ENCODE measurements around the gene RIGI.
"Not testable (repeated sequence)": the region's sequence is repeated elsewhere in the genome, so short reads cannot be mapped to it uniquely, and the experiment has no call there.

Gene RIGI

DNA sequence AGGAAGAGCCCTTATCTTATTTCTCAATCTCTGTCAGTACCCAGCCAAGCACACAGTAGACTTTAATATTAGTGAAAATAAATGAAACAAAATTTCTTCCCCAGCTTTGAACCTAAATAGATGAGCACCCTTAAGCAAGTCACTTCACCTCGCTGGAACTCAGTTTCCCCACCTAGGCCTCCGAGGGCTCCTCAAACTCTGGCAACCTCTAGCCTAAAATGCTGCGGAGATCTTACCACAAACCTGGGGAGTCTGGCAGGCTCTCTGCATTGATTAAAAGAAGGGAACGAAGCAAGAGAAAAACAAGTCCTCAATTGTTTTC lies 326 bp downstream of the RIGI start:
- no peak for DNase-seq

DNA sequence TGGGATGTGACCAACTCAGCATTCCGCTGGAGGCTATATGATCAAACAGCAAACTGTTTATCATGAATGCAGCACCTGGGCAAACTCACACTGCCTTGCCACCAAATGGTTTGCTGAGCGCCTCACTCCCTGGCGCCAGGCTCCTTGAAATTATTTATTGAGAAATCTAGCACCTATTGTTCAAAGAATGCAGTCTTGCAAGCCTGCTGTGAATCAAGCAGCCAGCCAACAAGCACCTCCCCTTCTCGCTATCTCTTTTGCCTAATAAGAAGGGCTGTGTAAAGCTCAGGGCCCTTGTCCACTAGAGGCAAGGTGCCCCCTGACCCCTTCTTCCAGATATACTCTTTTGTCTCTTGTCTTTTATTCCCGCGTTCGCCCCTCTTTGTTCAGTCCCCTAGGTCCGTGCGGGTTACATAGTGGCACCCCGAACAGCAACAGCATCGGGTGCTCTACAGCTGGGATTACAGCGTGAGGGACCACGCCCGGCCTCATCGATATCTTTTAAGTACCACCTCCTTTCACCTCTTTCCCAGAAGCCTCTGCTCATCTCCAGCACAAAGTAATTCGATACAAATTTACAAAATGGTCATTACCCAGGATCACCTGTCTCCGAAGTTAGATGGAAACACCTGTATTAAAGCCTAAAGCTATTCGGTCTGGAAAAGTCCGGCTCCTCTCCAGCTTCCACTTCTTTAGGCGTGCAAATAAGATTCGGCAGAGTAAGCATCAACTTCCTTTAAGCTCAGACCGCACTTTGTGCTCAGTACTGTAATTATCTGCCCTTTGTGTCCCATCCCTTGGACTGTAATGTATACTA lies 896 bp downstream of the RIGI start:
- DNase-seq = peak; percentile 60

DNA sequence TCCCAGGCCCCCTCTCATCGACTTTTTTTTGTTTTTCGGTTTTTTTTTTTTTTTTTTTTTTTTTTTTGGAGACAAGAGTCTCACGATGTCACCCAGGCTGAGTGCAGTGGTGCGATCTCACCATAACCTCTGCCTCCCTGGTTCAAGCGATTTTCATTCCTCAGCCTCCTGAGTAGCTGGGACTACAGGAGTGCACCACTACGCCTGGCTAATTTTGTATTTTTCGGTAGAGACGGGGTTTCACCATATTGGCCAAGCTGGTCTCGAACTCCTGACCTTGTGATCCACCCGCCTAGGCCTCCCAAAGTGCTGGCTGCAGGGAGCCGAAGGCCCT lies 1.5 kb downstream of the RIGI start:
- DNase-seq = not testable (repeated sequence)

DNA sequence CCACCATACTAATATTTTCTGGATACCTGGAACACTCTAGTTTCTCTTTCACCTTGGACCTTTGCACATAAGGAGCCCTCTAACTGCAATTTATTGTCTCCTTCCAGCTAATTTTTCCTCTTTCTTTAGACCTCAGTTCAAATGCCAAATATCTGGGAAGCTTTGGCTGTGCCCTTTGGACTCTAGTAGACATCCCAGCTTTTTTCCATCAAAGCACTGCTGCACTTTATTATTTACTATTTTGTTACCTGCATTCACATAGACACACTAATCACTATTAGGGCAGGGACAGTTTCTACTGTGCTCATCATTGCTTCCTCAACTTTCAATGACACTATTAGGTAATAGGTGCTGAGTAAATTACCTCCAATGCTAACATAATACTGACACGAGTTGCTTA lies 2.1 kb downstream of the RIGI start:
- DNase-seq = no peak

DNA sequence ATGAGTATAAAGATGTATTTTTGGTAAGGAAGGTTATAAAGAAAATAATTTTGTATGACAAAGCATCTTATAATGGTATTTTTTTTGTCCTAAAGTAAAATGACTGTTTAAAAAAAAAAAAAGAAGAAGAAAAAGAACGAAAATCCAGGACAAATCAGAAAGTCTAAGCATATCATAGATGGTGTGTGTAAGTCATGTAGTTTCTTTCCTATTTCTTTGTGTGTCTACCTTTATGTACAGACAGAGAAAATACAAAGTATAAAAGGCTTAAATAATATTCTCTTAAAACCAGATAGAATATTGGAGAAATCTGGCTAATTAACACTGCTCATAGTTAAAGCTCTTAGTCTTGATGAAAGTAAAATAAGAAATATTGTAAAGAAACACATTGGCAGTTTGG lies 7.7 kb downstream of the RIGI start:
- no peak for DNase-seq

DNA sequence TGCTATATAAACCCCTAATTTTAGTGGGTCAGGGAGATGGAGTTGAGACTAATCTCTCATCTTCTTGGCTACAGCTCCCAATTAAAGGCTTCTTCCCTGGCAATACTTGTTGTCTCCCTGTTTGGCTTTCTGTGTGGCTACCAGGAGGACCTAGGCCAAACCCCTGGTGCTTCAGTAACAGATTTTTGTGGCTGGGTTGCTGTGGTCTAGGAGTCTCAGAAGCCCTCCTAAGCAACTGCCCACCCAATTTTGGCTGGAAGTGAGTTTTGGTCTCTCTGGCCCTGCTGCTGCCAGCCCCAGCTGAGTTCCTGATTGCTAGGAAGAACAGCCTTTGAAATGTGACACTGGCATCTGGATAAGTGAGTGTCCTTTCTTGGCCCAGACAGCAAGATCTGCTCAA lies 9.8 kb downstream of the RIGI start:
- no peak for DNase-seq

DNA sequence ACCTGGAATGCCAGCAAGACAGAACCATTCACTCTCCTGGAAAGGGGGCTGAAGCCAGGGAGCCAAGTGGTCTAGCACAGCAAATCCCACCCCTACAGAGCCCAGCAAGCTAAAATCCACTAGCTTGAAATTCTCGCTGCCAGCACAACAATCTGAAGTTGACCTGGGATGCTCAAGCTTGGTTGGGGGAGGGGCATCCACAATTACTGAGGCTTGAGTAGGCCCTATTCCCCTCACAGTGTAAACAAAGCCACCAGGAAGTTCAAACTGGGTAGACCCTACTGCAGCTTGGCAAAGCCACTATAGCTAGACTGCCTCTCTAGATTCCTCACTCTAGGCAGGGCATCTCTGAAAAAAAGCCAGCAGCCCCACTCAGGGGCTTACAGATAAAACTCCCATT lies 17.3 kb downstream of the RIGI start:
- peak; percentile 27 for DNase-seq

DNA sequence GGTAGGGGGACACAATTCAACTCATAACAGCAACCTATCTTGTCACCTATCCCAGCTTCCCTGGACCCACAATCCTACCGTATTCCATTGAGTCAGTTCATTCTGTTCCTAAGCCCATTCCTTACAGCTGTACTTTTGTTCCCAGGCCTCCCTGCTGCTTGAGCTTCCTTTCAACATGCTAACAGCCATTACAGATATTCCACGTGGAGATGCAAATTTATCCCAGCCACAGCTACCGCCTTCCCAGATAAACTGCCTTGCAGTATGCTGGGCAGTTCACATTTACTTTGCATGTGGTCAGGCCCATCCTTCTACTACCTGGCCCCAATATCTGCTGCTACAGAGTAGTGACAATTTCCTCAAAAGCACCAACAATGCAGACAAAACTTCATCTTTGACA lies 23.0 kb downstream of the RIGI start:
- DNase-seq = no peak

DNA sequence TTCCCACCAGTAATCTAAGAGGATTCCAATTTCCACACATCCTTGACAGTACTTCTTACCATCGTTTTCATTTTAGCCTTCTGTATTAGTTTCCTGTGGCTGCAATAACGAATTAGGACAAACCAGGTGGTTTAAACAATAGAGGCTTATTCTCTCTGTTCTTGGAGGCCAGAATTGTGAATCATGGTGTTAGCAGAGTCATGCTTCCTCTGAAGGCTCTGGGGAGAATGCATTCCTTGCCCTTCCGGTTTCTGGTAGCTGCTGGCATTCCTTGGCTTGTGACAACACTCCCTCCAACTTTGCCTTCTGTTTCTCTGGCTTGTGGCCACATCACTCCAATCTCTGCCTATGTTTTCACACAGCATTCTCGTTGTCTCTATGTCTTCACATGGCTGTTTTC lies 23.5 kb downstream of the RIGI start:
- no peak for DNase-seq

DNA sequence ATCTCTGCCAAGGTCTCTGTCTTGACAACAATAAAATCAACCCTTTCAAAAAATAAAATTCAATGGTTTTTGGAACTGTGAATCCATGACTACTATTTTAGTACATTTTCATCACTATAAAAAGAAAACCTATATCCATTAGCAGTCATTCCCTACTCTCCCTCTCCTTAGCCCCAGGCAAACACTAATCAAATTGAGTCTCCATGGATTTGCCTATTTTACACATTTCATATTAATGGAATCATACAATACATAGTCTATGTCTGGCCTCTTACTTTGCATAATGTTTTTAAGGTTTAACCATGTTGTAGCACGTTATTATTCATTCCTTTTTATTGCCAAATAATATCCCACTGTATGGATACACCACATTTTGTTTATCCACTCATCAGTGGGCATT lies 24.1 kb downstream of the RIGI start:
- no peak for DNase-seq

DNA sequence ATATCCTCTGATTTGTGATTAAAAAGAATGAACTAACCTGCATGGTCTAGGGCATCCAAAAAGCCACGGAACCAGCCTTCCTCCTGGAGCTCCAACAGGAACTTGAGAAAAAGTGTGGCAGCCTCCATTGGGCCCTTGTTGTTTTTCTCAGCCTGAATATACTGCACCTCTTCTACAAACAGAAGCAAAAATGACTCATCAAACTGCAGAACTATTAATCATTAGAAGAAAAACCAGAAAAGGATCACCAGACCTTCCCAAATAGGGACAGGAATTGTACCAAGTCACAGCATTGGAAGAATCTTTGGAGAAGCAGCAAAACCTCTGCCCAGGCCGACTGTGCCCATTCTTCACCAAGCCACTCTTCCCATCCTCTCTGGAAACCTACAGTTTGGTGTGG lies 25.2 kb downstream of the RIGI start:
- no peak for DNase-seq

DNA sequence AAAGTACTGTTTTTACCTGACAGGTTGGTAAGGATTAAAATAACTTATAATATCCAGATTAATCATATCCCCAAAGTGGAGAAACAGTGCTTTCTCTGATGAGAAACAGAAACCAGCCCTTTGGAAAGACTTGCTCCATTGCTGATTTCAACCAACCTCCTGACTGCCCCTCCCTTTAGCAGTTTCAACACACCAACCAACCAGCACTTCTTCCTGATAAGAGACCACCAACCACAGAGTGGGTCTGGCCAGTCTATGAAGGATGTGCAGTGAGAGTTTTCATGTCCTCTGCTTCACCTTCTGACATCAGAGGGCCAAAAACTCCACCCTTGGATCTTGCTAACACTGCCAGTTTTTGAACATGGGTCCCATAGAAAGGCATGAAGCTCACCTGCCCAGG lies 28.1 kb downstream of the RIGI start:
- no peak for DNase-seq

DNA sequence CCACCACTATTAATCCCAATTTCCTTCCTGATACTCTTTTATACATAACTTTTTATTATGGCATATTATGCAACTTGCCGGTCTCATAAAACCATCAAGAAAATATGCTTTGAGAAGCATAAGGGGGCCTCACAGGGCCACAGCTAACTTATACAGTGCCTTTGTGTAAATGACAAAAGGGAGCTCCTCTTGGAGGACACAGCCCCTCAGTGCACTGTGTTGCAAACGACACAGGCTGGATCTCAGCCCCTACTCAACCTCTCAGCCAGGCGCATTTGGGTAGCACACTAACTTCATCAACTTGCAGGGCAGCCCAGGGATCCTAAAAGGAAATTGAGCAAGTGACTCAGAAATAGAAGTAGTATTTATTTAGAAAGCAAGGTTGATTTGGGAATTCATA lies 35.4 kb downstream of the RIGI start:
- DNase-seq = no peak

DNA sequence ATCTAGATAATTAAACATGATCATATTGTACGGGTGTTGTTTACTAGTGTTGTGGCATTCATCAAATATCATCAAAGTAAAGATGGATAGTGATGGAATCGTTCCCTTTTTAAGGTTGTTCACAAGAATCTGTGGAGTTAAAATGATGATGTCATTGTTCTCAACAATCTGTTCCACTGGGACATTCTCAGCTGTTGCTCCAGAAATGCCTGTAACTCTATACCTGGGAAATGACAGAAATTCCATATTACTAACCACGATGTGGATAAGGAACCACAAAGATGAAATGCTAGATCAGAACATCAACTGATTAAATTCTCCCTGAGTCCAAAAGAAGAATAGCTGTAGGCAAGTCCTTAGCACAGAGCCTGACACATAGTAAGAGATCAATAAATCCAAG lies 38.0 kb downstream of the RIGI start:
- DNase-seq = no peak

DNA sequence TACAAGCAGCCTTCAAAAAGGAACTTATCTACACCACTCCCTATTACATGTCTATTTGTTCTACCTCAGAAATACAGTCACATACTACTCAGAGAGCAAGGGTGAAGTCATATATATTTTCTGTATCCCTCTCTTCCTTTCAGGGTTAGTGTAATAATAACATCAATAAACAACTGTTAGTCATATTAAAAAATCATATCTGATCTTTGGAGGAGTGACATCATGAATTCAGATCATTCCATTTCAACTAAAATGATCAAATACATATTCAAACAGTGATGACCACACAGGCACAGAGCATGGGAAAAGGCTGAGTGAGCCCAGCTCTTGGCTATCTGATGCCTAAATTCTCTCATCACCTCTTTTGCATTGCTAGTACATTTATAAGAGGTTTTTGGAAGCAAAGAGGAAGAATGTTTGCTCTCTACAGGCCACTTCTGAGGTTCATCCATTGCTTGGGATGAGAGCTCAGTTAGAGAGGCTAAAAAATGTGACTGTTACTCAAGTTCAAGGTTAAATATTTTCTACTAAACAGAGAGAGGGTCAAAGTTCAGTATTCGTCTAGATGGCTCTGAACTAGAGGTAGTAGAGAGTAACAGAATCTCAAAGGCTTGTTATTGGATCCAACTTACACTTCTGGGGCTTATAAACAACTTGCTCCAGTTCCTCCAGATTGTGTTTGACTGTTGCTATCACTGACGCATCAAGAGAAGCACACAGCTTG lies 39.0 kb downstream of the RIGI start:
- no peak for DNase-seq

DNA sequence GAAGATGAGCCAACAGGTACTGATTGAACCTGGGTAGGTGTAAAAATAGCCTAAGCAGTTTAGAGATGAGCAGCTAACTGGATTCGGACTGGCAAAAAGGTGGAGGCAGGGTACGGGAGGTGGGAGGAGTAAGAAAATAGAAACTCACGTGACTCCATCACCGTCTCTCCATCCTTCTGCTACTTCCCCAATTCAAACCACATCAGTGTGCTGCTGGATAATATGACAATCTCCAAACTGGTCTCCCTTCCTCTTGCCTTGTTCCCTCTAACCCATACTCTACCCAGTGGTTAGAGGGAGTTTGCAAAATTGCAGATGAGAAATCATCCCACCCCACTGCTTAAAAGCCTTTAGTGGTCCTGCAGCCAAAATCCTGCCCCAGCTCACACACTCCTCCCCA lies 42.7 kb downstream of the RIGI start:
- DNase-seq = no peak
